NCI-H446 (cell line): ENCODE measurements around the gene OR52N5.

ENCODE experiments used
- DNase-seq, 2 experiments: peaks; one replicate each; lab custom pipeline; 2025; lab: John Stamatoyannopoulos, UW

OR52N5 gene

GRCh38 chr11:5783255-5783654 is at the start of gene OR52N5:
Gene OR52N5, minus strand, starts transcription at chr11:5783355. Its CDS starts 4,721 bp downstream, at chr11:5778634.
- no peak for DNase-seq

GRCh38 chr11:5831196-5831829 is 48.2 kb upstream of the OR52N5 start:
- DNase-seq = no peak

- no peak for DNase-seq
These were observed 35.2 kb upstream of the OR52N5 start for GRCh38 chr11:5818245-5818886.

GRCh38 chr11:5815534-5815933 is 32.4 kb upstream of the OR52N5 start:
- DNase-seq = no peak

- no peak for DNase-seq
These were observed 27.0 kb upstream of the OR52N5 start for GRCh38 chr11:5809905-5810795.

- no peak for DNase-seq
These were observed 26.0 kb upstream of the OR52N5 start for GRCh38 chr11:5809122-5809519.

- DNase-seq = peak; percentile 6 to 66
These were observed 25.5 kb upstream of the OR52N5 start, which contains the start of gene OR52N2 for GRCh38 chr11:5808500-5809121. Gene OR52N2, plus strand, starts transcription at chr11:5808924. Its CDS starts 11,412 bp downstream, at chr11:5820336.

- DNase-seq = no peak
These were observed 24.4 kb upstream of the OR52N5 start for GRCh38 chr11:5807580-5807979.

- no peak for DNase-seq
These were observed 20.8 kb upstream of the OR52N5 start for GRCh38 chr11:5803982-5804381.

- DNase-seq = no peak
These were observed 13.4 kb upstream of the OR52N5 start for GRCh38 chr11:5796541-5796940.

- DNase-seq = no peak
These were observed 8.0 kb upstream of the OR52N5 start, which contains the start of gene OR52N1 for GRCh38 chr11:5791165-5791564. Gene OR52N1, minus strand, starts transcription at chr11:5791265. Its CDS starts 2,449 bp downstream, at chr11:5788816.

GRCh38 chr11:5767056-5767455 is 16.1 kb downstream of the OR52N5 start:
- no peak for DNase-seq

- DNase-seq = no peak
These were observed 29.2 kb downstream of the OR52N5 start, which contains the start of gene OR52N4 for GRCh38 chr11:5753943-5754342. Gene OR52N4, plus strand, starts transcription at chr11:5754243. Its CDS starts 498 bp downstream, at chr11:5754741.

- DNase-seq = no peak
These were observed 33.3 kb downstream of the OR52N5 start for GRCh38 chr11:5749836-5750235.

GRCh38 chr11:5746614-5747013 is 36.5 kb downstream of the OR52N5 start:
- DNase-seq = no peak

- no peak for DNase-seq
These were observed 44.7 kb downstream of the OR52N5 start for GRCh38 chr11:5738431-5738830.

GRCh38 chr11:5737670-5738392 is 45.3 kb downstream of the OR52N5 start:
- DNase-seq = no peak

GRCh38 chr11:5737091-5737490 is 46.1 kb downstream of the OR52N5 start:
- no peak for DNase-seq

- DNase-seq = no peak
These were observed 46.8 kb downstream of the OR52N5 start, which contains the start of gene OR56B1 for GRCh38 chr11:5736396-5736795. Gene OR56B1, plus strand, starts transcription at chr11:5736448. Its CDS starts 69 bp downstream, at chr11:5736517.

GRCh38 chr11:5727691-5728090 is 55.5 kb downstream of the OR52N5 start:
- no peak for DNase-seq

- no peak for DNase-seq
These were observed 56.8 kb downstream of the OR52N5 start for GRCh38 chr11:5726351-5726750.
